Activated CD8-positive, alpha-beta T cell treated with anti-CD3 and anti-CD28 coated beads for 36 hours (primary cell): ENCODE measurements around the gene ZNF555. TPM values are rescaled to one million over a fixed set of nuclear protein-coding genes. Genes with fewer than 3 reads are reported as not detected.

Source experiments
- ATAC-seq: fragments of 200-7000 bp; cut with Tn5 transposase; one replicate; pipeline ENCODE4 v1.10.0; 2021; ENCODE audit warnings: mild to moderate bottlenecking, moderate library complexity
- CTCF ChIA-PET: fragments of 350-600 bp; sonication (Branson Sonifier 250); formaldehyde crosslinking; loops from one replicate; lab custom pipeline; 2021; ENCODE audit warnings: antibody characterized with exemption; lab: Charles Lee
- POLR2A ChIA-PET: fragments of 350-600 bp; sonication (Branson Sonifier 250); formaldehyde crosslinking; loops from one replicate; lab custom pipeline; 2021; ENCODE audit warnings: antibody characterized with exemption; lab: Charles Lee
- DNase-seq: peaks from one replicate; pipeline ENCODE4 v3.0.0-alpha.2; 2020
- H3K27ac Mint-ChIP-seq: one replicate; pipeline ENCODE4 v1.8.0; 2021; ENCODE audit warnings: mild to moderate bottlenecking, mixed read lengths
- H3K27me3 Mint-ChIP-seq: one replicate; pipeline ENCODE4 v1.8.0; 2021; ENCODE audit warnings: mixed read lengths
- H3K36me3 Mint-ChIP-seq: one replicate; pipeline ENCODE4 v1.8.0; 2021; ENCODE audit warnings: low read depth, mixed read lengths
- H3K4me1 Mint-ChIP-seq: one replicate; pipeline ENCODE4 v1.8.0; 2021; ENCODE audit warnings: low read depth, mixed read lengths
- H3K4me3 Mint-ChIP-seq: one replicate; pipeline ENCODE4 v1.8.0; 2021; ENCODE audit warnings: mild to moderate bottlenecking, moderate library complexity, mixed read lengths
- H3K9me3 Mint-ChIP-seq: one replicate; pipeline ENCODE4 v1.8.0; 2021; ENCODE audit warnings: mixed read lengths
- CTCF ChIP-seq: fragments of 200-600 bp; IDR thresholded peaks from one replicate; pipeline ENCODE4 v1.8.0; 2022; ENCODE audit warnings: antibody characterized with exemption, mild to moderate bottlenecking
- intact Hi-C: fragments of 100-400 bp; cut with micrococcal nuclease; formaldehyde crosslinking; loops from one replicate; pipeline ENCODE4 v1.10.0; 2022
- total RNA-seq, 2 experiments: library from RNA; stranded (reverse); gene quantifications; one replicate each; pipeline ENCODE4 v1.2.3, GENCODE V29; 2021

Gene ZNF555
- total RNA-seq, 2 experiments from 2014 or later: 1.5 to 2.1 TPM

GRCh38 chr19:2807379-2808128 is 33.7 kb upstream of the ZNF555 start:
- peaks cover 20% of the 10 kb centered on the region for H3K36me3 Mint-ChIP-seq
- peaks cover 5% of the 10 kb centered on the region for H3K4me1 Mint-ChIP-seq
- no peak for DNase-seq
- POLR2A ChIA-PET: no interaction called here
- CTCF ChIA-PET: no interaction called here
- H3K27ac Mint-ChIP-seq: no peak overlapping the region
- intact Hi-C loops: no loop called here
- no peaks in the 10 kb centered on the region for H3K27me3 Mint-ChIP-seq
- no peak overlapping the region for H3K4me3 Mint-ChIP-seq
- no peak for ATAC-seq
- TF ChIP-seq CTCF: no peak
- no peaks in the 10 kb centered on the region for H3K9me3 Mint-ChIP-seq

- ChIA-PET POLR2A (no interaction called here), CTCF (no interaction called here)
- no peak for TF ChIP-seq CTCF
- intact Hi-C loops: no loop called here
- DNase-seq: no peak
- Mint-ChIP-seq H3K4me1 (peaks cover 5% of the 10 kb centered on the region), H3K36me3 (peaks cover 13% of the 10 kb centered on the region), H3K4me3 (no peak overlapping the region), H3K27ac (no peak overlapping the region), H3K9me3 (no peaks in the 10 kb centered on the region), H3K27me3 (no peaks in the 10 kb centered on the region)
- ATAC-seq: no peak
These were observed 32.9 kb upstream of the ZNF555 start for GRCh38 chr19:2808129-2808941.

GRCh38 chr19:2809387-2810140 is 31.7 kb upstream of the ZNF555 start:
- POLR2A ChIA-PET: interaction anchor here (1.5 kb wide), 2 partner anchors 12 to 41 kb away, joined by 3 to 4 read pairs; no protein-coding TSS in a partner anchor
- Mint-ChIP-seq H3K4me1 (no peaks in the 10 kb centered on the region), H3K27ac (no peak overlapping the region), H3K4me3 (no peak overlapping the region), H3K36me3 (peaks cover 13% of the 10 kb centered on the region), H3K27me3 (no peaks in the 10 kb centered on the region), H3K9me3 (no peaks in the 10 kb centered on the region)
- DNase-seq (no peak), ATAC-seq (no peak)
- intact Hi-C loops: no loop called here
- no peak for TF ChIP-seq CTCF
- CTCF ChIA-PET: no interaction called here

GRCh38 chr19:2810141-2811091 is 30.9 kb upstream of the ZNF555 start:
- TF ChIP-seq CTCF: no peak
- peaks cover 9% of the 10 kb centered on the region for H3K36me3 Mint-ChIP-seq
- no peaks in the 10 kb centered on the region for H3K4me1 Mint-ChIP-seq
- H3K4me3 Mint-ChIP-seq: no peak overlapping the region
- intact Hi-C loops: no loop called here
- DNase-seq (no peak), ATAC-seq (no peak)
- H3K9me3 Mint-ChIP-seq: no peaks in the 10 kb centered on the region
- POLR2A ChIA-PET: interaction anchor here (1.5 kb wide), 2 partner anchors 11 to 42 kb away, joined by 3 to 4 read pairs; no protein-coding TSS in a partner anchor
- CTCF ChIA-PET: interaction anchor here (0.7 kb wide), 1 partner anchor 162 kb away, joined by 3 read pairs; no protein-coding TSS in a partner anchor
- no peaks in the 10 kb centered on the region for H3K27me3 Mint-ChIP-seq
- no peak overlapping the region for H3K27ac Mint-ChIP-seq
